ENCODE results near the gene KLHDC4. TPM values are rescaled to one million over a fixed set of nuclear protein-coding genes. Genes with fewer than 3 reads are reported as not detected.

Gene KLHDC4
- total RNA-seq, 2 experiments from 2014 or later, result 80.8 to 81.7 TPM

GRCh38 chr16:87744750-87745514 lies 20.9 kb downstream of the KLHDC4 start:
- intact Hi-C loops (cut with micrococcal nuclease), result no loop called here
- Mint-ChIP-seq H3K27me3 (no peaks in the 10 kb centered on the region), H3K36me3 (ENCODE audit: low read depth) (peaks cover 33% of the 10 kb centered on the region), H3K4me1 (ENCODE audit: low read depth) (peaks cover 12% of the 10 kb centered on the region), H3K27ac (no peak overlapping the region), H3K4me3 (no peak overlapping the region), H3K9me3 (no peaks in the 10 kb centered on the region)
- ATAC-seq (peak; percentile 17), DNase-seq (no peak)
- POLR2A ChIA-PET, result interaction anchor here (0.6 to 1.1 kb wide), 2 partner anchors 42 to 120 kb away, joined by 3 to 4 read pairs; no protein-coding TSS in a partner anchor
- TF ChIP-seq, protein P1, sequence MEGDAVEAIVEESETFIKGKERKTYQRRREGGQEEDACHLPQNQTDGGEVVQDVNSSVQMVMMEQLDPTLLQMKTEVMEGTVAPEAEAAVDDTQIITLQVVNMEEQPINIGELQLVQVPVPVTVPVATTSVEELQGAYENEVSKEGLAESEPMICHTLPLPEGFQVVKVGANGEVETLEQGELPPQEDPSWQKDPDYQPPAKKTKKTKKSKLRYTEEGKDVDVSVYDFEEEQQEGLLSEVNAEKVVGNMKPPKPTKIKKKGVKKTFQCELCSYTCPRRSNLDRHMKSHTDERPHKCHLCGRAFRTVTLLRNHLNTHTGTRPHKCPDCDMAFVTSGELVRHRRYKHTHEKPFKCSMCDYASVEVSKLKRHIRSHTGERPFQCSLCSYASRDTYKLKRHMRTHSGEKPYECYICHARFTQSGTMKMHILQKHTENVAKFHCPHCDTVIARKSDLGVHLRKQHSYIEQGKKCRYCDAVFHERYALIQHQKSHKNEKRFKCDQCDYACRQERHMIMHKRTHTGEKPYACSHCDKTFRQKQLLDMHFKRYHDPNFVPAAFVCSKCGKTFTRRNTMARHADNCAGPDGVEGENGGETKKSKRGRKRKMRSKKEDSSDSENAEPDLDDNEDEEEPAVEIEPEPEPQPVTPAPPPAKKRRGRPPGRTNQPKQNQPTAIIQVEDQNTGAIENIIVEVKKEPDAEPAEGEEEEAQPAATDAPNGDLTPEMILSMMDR (IDR thresholded peaks at IDR 0.05), result no peak
- CTCF ChIA-PET, result interaction anchor here (0.8 kb wide), 1 partner anchor 24 kb away, joined by 3 read pairs; no protein-coding TSS in a partner anchor

DNA sequence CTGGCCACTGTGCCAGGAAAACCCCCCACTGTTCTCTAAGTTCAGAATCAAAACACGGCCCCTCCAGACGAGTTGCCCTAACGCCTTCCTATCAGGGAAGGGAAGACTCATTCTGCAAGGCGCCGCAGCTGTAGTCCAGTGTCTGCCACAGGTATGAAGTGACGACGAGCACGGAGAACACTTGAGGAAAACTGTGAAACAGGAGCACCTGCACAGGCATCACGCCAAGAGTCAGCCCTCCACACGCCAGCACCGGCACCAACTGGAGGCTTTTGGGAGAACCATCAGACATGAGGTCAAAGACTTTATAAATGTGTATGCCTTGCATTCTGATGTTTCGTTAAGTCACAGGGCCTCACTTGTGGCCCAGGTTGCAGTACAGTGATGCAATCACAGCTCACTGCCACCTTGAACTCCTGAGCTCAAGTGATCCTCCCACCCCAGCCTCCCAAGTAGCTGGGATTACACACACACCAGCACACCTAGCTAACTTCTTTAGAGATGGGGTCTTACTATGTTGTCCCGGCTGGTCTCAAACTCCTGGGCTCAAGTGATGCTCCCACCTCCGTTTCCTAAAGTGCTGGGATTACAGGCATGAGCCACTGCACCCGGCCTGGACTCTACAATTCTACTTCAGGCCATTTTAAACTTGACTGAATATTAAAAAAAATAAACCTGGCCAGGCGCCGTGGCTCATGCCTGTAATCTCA lies 22.9 kb downstream of the KLHDC4 start:
- H3K4me3 Mint-ChIP-seq, result no peak overlapping the region
- ATAC-seq (no peak), DNase-seq (no peak)
- H3K27ac Mint-ChIP-seq, result no peak overlapping the region
- no peaks in the 10 kb centered on the region for H3K9me3 Mint-ChIP-seq
- POLR2A ChIA-PET, result interaction anchor here (0.9 to 1.1 kb wide), 2 partner anchors 9 to 13 kb away, joined by 3 read pairs; no protein-coding TSS in a partner anchor
- intact Hi-C loops (cut with micrococcal nuclease), result no loop called here
- TF ChIP-seq, protein P1 (IDR thresholded peaks at IDR 0.05), result no peak
- H3K4me1 Mint-ChIP-seq (ENCODE audit: low read depth), result peaks cover 9% of the 10 kb centered on the region
- peaks cover 26% of the 10 kb centered on the region for H3K36me3 Mint-ChIP-seq (ENCODE audit: low read depth)
- CTCF ChIA-PET, result no interaction called here
- H3K27me3 Mint-ChIP-seq, result no peaks in the 10 kb centered on the region

GRCh38 chr16:87741700-87742415 lies 23.9 kb downstream of the KLHDC4 start:
- intact Hi-C loops (cut with micrococcal nuclease), result no loop called here
- no peaks in the 10 kb centered on the region for H3K9me3 Mint-ChIP-seq
- DNase-seq (no peak), ATAC-seq (no peak)
- POLR2A ChIA-PET, result interaction anchor here (0.9 kb wide), 1 partner anchor 8 kb away, joined by 3 read pairs; no protein-coding TSS in a partner anchor
- H3K36me3 Mint-ChIP-seq (ENCODE audit: low read depth), result peaks cover 19% of the 10 kb centered on the region
- peaks cover 9% of the 10 kb centered on the region for H3K4me1 Mint-ChIP-seq (ENCODE audit: low read depth)
- H3K27ac Mint-ChIP-seq, result no peak overlapping the region
- H3K4me3 Mint-ChIP-seq, result no peak overlapping the region
- no peaks in the 10 kb centered on the region for H3K27me3 Mint-ChIP-seq
- CTCF ChIA-PET, result no interaction called here
- TF ChIP-seq, protein P1 (IDR thresholded peaks at IDR 0.05), result no peak

GRCh38 chr16:87740909-87741424 lies 24.8 kb downstream of the KLHDC4 start:
- POLR2A ChIA-PET, result interaction anchor here (1.2 kb wide), 1 partner anchor 8 kb away, joined by 3 read pairs; no protein-coding TSS in a partner anchor
- Mint-ChIP-seq H3K4me3 (no peak overlapping the region), H3K9me3 (no peaks in the 10 kb centered on the region), H3K27me3 (no peaks in the 10 kb centered on the region), H3K36me3 (ENCODE audit: low read depth) (peaks cover 20% of the 10 kb centered on the region), H3K27ac (no peak overlapping the region), H3K4me1 (ENCODE audit: low read depth) (peaks cover 12% of the 10 kb centered on the region)
- DNase-seq (no peak), ATAC-seq (no peak)
- TF ChIP-seq, protein P1 (IDR thresholded peaks at IDR 0.05), result no peak
- CTCF ChIA-PET, result no interaction called here
- intact Hi-C loops (cut with micrococcal nuclease), result no loop called here

All from activated CD8-positive, alpha-beta T cell treated with anti-CD3 and anti-CD28 coated beads for 36 hours (primary cell).